ENCODE results near the gene PEA15.

PEA15 gene

DNA sequence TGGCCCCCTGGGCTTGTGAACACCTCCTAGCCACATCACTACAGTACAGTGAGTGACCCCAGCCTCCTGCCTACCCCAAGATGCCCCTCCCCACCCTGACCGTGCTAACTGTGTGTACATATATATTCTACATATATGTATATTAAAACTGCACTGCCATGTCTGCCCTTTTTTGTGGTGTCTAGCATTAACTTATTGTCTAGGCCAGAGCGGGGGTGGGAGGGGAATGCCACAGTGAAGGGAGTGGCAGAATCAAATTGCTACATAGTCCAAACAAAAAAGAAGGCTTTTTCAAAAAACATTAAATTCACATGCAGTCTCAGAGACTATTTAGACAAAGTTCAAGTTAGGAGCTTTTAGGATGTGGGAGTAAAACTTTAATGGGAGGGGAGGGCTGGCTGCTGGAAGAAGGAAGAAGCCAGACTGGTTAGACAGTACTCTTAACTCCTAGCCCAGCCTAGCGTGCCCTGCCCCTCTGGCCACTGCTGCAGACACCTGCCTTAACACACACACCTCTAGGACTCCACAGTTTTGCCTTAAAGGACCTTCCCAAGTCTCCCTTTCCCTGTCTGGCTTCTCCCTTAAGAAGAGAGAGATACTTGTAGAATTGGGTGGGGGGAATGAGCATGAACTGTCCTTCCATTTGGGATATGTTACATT, 9.4 kb downstream of the PEA15 start:
- TF ChIP-seq SIN3A (IDR thresholded peaks at IDR 0.05; ENCODE audit: borderline replicate concordance, insufficient read depth, low read length) (no peak), TAF1 (IDR thresholded peaks at IDR 0.05; ENCODE audit: borderline replicate concordance, insufficient read depth, low read length) (no peak), REST (IDR thresholded peaks at IDR 0.05; ENCODE audit: insufficient read depth in 1 of 2, low read depth in 2 of 2, low read length in 2 of 2) (no peak), POLR2AphosphoS5 (IDR thresholded peaks at IDR 0.05; ENCODE audit: low read depth, low read length) (no peak), FOXP2 (optimal IDR thresholded peaks at IDR 0.05; ENCODE audit: borderline replicate concordance, extremely low read depth, extremely low read length, insufficient read depth) (no peak)

DNA sequence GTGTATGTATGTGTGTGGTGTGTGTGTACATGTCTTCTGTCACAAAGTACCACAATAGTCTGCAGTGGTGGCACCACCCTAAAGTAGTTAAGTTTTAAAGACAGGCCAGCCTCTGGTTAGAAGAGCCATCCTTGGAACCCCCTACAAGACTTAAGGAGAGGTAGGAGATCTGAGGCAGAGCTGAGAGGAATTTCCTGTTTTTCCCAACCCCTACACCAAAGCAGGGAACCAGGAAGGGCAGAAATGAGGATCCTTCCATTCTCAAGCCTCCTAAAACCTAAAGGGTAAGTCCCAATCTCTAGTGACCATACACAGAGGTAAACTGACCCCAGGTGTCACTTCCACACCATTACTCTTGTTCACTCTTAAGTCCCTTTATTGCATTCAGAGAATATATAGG, 11.1 kb downstream of the PEA15 start:
- TF ChIP-seq REST (IDR thresholded peaks at IDR 0.05; ENCODE audit: insufficient read depth in 1 of 2, low read depth in 2 of 2, low read length in 2 of 2) (no peak), SIN3A (IDR thresholded peaks at IDR 0.05; ENCODE audit: borderline replicate concordance, insufficient read depth, low read length) (no peak), FOXP2 (optimal IDR thresholded peaks at IDR 0.05; ENCODE audit: borderline replicate concordance, extremely low read depth, extremely low read length, insufficient read depth) (no peak), POLR2AphosphoS5 (IDR thresholded peaks at IDR 0.05; ENCODE audit: low read depth, low read length) (no peak), TAF1 (IDR thresholded peaks at IDR 0.05; ENCODE audit: borderline replicate concordance, insufficient read depth, low read length) (no peak)

DNA sequence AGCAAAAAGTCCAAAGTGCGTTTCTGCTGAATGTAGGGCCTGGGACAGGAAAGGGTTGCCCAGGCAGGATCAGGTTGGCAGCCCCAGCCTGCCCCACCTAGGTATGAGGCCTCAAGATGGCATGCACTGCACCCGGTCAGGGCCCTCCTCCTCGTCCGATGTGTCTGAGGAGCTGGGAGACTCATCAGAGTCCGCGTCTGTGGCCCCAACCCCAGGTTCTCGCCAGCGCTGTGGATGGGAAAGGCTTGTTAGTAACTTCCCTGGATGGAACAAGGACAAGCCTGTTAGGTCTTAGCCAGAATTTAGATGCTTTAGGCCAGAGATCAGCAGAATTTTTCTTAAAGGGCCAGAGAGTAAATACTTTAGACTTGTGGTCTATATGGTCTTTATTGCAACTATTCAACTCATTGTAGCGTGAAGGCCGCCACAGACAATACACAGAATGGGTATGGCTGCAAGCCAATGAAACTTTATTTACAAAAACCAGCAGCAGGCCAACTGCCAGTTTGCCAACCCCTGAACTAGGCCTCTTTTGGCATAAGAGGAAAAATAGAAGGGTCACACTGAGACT, 12.4 kb downstream of the PEA15 start:
- TF ChIP-seq FOXP2 (optimal IDR thresholded peaks at IDR 0.05; ENCODE audit: borderline replicate concordance, extremely low read depth, extremely low read length, insufficient read depth) (no peak), TAF1 (IDR thresholded peaks at IDR 0.05; ENCODE audit: borderline replicate concordance, insufficient read depth, low read length) (no peak), SIN3A (IDR thresholded peaks at IDR 0.05; ENCODE audit: borderline replicate concordance, insufficient read depth, low read length) (no peak), REST (IDR thresholded peaks at IDR 0.05; ENCODE audit: insufficient read depth in 1 of 2, low read depth in 2 of 2, low read length in 2 of 2) (no peak), POLR2AphosphoS5 (IDR thresholded peaks at IDR 0.05; ENCODE audit: low read depth, low read length) (no peak)

DNA sequence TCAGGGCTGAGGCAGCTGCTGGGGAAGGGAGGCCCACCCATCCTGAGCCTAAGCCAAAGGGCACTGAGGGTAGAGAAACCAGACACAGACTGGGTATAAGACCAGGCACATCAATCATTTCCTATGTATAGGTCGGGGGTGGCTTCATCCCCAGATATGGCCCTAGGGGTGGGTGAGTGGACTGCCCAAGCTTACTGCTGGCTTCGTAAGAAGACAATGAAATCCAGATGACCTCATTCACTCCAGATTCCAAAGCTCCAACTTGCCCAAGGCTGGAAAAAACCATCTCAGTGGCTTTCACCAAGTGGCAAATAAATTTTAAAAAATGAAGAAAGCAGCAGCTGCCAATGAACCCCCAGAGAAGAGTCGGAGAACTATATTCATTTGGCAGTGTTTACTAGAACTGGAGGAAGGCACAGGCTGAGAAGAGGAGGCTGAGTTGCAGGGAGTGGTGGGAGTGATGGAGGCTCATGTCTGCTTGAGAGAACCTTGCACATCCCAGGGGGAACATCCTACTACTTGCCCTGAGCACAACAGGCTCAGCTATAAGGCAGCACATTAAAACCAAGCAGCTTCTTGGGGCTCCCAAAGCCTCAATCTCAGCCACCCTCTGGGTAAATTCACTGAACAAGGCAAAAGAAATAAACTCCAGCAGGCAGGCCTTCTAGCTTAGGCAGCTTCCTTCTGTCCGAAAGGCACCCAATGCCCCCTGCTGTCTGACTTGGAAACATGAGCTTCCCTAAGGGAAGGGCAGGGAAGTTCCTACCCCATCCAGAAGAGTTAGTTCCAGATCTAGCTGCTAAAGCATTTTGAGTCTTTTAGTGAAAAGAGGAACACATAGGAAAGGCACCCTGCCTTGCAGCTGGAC, 14.1 kb downstream of the PEA15 start:
- TF ChIP-seq FOXP2 (optimal IDR thresholded peaks at IDR 0.05; ENCODE audit: borderline replicate concordance, extremely low read depth, extremely low read length, insufficient read depth) (no peak), SIN3A (IDR thresholded peaks at IDR 0.05; ENCODE audit: borderline replicate concordance, insufficient read depth, low read length) (no peak), POLR2AphosphoS5 (IDR thresholded peaks at IDR 0.05; ENCODE audit: low read depth, low read length) (no peak), TAF1 (IDR thresholded peaks at IDR 0.05; ENCODE audit: borderline replicate concordance, insufficient read depth, low read length) (no peak), REST (IDR thresholded peaks at IDR 0.05; ENCODE audit: insufficient read depth in 1 of 2, low read depth in 2 of 2, low read length in 2 of 2) (no peak)
